ENCODE measurements around the gene TATDN2. TPM values are rescaled to one million over a fixed set of nuclear protein-coding genes. Genes with fewer than 3 reads are reported as not detected.

Gene TATDN2
- polyA plus RNA-seq, 1 experiment = 14.9 TPM

DNA sequence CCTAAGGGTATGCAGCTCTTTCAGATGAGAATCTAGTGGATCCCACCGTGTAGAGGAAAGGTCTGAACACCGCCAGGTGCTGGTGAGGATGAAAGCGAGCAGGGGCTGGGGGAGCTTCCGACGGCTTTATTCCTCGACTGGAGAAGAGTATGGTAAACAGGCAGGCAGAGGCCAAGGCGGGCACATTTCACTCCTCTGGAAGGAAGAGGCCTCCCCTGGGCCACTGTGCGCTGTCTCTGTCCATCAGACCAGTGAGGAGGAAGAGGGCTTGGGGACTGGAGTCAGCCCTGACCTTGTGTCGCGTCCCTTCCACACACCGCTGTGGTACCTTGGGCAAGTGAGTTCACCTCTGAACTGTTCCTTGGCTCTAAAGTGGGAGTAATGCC is 40.3 kb downstream of the TATDN2 start:
- Histone ChIP-seq H3K4me3 (ENCODE audit: low read depth, low read length) (no peak overlapping the region), H3K27me3 (ENCODE audit: control insufficient read depth, insufficient read depth, low read length) (no peaks in the 10 kb centered on the region), H3K36me3 (ENCODE audit: control insufficient read depth, insufficient read depth, low read length) (peaks cover 19% of the 10 kb centered on the region)
- TF ChIP-seq, protein P1, sequence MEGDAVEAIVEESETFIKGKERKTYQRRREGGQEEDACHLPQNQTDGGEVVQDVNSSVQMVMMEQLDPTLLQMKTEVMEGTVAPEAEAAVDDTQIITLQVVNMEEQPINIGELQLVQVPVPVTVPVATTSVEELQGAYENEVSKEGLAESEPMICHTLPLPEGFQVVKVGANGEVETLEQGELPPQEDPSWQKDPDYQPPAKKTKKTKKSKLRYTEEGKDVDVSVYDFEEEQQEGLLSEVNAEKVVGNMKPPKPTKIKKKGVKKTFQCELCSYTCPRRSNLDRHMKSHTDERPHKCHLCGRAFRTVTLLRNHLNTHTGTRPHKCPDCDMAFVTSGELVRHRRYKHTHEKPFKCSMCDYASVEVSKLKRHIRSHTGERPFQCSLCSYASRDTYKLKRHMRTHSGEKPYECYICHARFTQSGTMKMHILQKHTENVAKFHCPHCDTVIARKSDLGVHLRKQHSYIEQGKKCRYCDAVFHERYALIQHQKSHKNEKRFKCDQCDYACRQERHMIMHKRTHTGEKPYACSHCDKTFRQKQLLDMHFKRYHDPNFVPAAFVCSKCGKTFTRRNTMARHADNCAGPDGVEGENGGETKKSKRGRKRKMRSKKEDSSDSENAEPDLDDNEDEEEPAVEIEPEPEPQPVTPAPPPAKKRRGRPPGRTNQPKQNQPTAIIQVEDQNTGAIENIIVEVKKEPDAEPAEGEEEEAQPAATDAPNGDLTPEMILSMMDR (IDR thresholded peaks at IDR 0.05; ENCODE audit: insufficient read depth, low read depth, low read length) = no peak
- ChIA-PET POLR2A (no interaction called here), CTCF (interaction anchor here (2.5 kb wide), 1 partner anchor 25 kb away, joined by 9 read pairs; no protein-coding TSS in a partner anchor)
- no peak for DNase-seq (ENCODE audit: low read depth)

DNA sequence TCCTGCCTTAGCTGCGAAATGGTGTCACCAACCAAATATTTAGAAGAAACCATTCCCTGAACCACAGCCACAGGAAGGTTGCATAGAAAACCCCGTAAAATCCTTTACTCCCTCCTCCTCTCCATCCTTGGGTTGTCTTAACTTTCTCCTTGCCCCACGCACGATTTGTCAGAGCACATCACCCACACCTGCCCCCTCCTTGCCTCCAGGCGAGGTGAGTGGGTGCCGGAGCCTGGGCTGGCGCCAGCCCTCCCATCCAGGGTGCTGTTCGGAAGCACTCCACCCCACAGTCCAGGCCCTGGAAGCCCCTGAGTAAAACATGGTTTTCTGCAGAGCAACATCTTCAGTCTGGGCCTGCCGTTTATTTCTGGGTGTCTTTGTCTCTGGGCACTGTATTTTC is 40.8 kb downstream of the TATDN2 start:
- no peak for DNase-seq (ENCODE audit: low read depth)
- Histone ChIP-seq H3K36me3 (ENCODE audit: control insufficient read depth, insufficient read depth, low read length) (peaks cover 17% of the 10 kb centered on the region), H3K4me3 (ENCODE audit: low read depth, low read length) (no peak overlapping the region), H3K27me3 (ENCODE audit: control insufficient read depth, insufficient read depth, low read length) (no peaks in the 10 kb centered on the region)
- CTCF ChIA-PET = interaction anchor here (2.5 kb wide), 1 partner anchor 26 kb away, joined by 9 read pairs; no protein-coding TSS in a partner anchor
- POLR2A ChIA-PET = no interaction called here
- TF ChIP-seq, protein P1 (IDR thresholded peaks at IDR 0.05; ENCODE audit: insufficient read depth, low read depth, low read length) = no peak

DNA sequence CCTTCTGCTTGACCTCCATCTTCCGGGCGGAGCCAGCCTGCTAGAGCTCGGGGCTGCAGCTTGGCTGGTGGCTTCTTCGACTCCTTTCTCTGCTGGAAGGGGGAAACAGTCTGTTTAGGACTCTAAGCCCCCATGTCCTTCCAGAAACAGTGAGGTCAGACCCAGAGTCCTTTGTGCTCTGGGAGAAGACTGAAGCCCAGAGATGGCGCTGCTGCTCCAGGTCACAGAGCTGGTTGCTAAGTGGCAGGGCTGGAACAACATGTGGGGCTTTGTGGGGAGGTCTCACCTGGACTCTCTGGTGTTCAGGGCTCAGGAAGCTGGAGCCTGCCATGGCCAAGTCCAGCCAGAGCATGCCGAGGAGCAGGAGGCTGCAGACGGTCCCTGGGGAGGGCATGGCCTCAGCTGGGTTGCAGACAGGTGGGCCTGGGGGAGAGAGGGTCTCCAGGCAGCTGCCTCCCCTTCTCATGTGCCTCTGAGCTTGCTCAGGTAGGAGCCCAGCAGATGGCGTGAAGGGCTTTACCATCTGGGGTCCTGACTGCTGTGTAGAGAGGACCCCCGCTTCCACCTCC is 41.6 kb downstream of the TATDN2 start:
- no peak for DNase-seq (ENCODE audit: low read depth)
- POLR2A ChIA-PET = no interaction called here
- TF ChIP-seq, protein P1 (IDR thresholded peaks at IDR 0.05; ENCODE audit: insufficient read depth, low read depth, low read length) = no peak
- CTCF ChIA-PET = interaction anchor here (1.6 to 2.5 kb wide), 2 partner anchors 17 to 27 kb away, joined by 9 to 10 read pairs; no protein-coding TSS in a partner anchor
- peaks cover 17% of the 10 kb centered on the region for H3K36me3 ChIP-seq (ENCODE audit: control insufficient read depth, insufficient read depth, low read length)
- H3K27me3 ChIP-seq (ENCODE audit: control insufficient read depth, insufficient read depth, low read length) = no peaks in the 10 kb centered on the region
- no peak overlapping the region for H3K4me3 ChIP-seq (ENCODE audit: low read depth, low read length)

DNA sequence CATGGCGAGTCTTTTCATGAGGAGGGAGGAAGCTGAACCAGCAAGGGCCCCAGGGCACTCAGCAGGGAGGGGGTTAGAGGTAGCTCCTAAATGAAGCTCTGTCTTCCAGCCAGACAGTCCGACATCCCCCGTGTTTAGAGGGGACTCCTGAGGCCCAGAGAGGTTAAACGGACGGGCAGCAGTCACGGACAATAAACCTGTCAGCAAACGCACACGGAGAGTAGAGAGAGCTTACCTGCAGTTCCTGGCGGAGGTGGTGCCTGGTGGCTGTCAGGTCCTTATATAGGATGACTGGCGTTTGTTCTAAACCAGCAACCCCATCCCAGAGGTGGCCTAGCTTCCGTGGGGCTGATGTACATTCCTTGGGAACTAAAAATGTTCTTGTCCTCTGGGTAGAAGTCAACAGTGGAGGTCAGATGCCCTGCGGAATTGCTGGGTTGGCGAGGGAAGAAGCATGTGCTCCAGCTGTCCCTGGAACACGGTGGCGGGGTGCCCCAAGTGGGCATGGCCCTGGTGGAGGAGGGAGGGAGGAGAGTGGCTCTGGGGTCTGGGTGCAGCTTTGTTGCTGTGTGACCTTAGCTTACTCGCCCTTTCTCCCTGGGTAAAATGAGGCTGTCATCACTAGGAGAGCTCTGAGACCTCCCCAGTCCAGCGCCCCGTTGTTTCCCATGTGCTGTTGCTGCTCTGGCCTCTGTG is 42.4 kb downstream of the TATDN2 start:
- Histone ChIP-seq H3K36me3 (ENCODE audit: control insufficient read depth, insufficient read depth, low read length) (peaks cover 17% of the 10 kb centered on the region), H3K4me3 (ENCODE audit: low read depth, low read length) (no peak overlapping the region), H3K27me3 (ENCODE audit: control insufficient read depth, insufficient read depth, low read length) (no peaks in the 10 kb centered on the region)
- no peak for DNase-seq (ENCODE audit: low read depth)
- ChIA-PET CTCF (interaction anchor here (1.6 to 2.5 kb wide), 2 partner anchors 16 to 27 kb away, joined by 9 to 10 read pairs; no protein-coding TSS in a partner anchor), POLR2A (no interaction called here)
- TF ChIP-seq, protein P1 (IDR thresholded peaks at IDR 0.05; ENCODE audit: insufficient read depth, low read depth, low read length) = no peak

DNA sequence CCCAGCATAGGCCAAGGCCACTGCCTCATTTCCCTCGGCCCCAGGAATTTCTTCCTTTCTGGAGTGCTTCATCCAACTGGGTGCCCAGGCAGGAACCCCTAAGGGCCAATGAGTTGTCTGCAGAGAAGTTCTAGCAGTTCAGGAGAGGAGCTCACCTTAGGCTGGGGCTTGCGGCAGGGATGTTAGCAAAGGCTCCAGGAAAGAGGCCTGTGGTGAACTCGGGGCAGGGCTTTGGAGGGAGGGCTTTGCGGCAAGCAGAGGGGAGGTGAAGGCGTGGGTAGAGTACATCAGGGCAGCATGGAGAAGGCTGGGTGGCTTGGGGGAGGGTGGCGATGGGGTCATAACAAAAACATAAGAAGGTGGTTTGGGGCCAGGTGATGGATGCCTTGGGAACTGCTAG is 43.4 kb downstream of the TATDN2 start:
- TF ChIP-seq, protein P1 (IDR thresholded peaks at IDR 0.05; ENCODE audit: insufficient read depth, low read depth, low read length) = no peak
- DNase-seq (ENCODE audit: low read depth) = no peak
- H3K4me3 ChIP-seq (ENCODE audit: low read depth, low read length) = no peak overlapping the region

More for the DNA sequence above, 43.4 kb downstream of the TATDN2 start:
- H3K36me3 ChIP-seq (ENCODE audit: control insufficient read depth, insufficient read depth, low read length) = peaks cover 13% of the 10 kb centered on the region; the same call in 1 of the 2 replicates
- H3K27me3 ChIP-seq (ENCODE audit: control insufficient read depth, insufficient read depth, low read length) = no peaks in the 10 kb centered on the region
- ChIA-PET CTCF (no interaction called here), POLR2A (no interaction called here)

Measured in BJ (cell line).